ENCODE data around the gene HDHD5.

Gene HDHD5

DNA sequence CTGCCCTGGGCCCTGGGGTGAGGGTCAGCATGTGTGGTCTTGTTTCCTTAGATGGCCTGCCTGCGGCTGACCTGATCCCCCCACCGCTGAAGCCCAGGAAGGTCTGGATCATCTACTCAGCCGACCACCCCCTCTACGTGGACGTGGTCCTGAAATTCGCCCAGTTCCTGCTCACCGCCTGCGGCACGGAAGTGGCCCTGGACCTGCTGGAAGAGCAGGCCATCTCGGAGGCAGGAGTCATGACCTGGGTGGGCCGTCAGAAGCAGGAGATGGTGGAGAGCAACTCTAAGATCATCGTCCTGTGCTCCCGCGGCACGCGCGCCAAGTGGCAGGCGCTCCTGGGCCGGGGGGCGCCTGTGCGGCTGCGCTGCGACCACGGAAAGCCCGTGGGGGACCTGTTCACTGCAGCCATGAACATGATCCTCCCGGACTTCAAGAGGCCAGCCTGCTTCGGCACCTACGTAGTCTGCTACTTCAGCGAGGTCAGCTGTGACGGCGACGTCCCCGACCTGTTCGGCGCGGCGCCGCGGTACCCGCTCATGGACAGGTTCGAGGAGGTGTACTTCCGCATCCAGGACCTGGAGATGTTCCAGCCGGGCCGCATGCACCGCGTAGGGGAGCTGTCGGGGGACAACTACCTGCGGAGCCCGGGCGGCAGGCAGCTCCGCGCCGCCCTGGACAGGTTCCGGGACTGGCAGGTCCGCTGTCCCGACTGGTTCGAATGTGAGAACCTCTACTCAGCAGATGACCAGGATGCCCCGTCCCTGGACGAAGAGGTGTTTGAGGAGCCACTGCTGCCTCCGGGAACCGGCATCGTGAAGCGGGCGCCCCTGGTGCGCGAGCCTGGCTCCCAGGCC, 50.6 kb downstream of the HDHD5 start:
- H3K27ac ChIP-seq, result no peak overlapping the region
- TF ChIP-seq CTCF (conservative IDR thresholded peaks at IDR 0.05), result no peak

- TF ChIP-seq CTCF (conservative IDR thresholded peaks at IDR 0.05), result no peak
Measured at GRCh38 chr22:17107547-17107810, 51.6 kb downstream of the HDHD5 start.

DNA sequence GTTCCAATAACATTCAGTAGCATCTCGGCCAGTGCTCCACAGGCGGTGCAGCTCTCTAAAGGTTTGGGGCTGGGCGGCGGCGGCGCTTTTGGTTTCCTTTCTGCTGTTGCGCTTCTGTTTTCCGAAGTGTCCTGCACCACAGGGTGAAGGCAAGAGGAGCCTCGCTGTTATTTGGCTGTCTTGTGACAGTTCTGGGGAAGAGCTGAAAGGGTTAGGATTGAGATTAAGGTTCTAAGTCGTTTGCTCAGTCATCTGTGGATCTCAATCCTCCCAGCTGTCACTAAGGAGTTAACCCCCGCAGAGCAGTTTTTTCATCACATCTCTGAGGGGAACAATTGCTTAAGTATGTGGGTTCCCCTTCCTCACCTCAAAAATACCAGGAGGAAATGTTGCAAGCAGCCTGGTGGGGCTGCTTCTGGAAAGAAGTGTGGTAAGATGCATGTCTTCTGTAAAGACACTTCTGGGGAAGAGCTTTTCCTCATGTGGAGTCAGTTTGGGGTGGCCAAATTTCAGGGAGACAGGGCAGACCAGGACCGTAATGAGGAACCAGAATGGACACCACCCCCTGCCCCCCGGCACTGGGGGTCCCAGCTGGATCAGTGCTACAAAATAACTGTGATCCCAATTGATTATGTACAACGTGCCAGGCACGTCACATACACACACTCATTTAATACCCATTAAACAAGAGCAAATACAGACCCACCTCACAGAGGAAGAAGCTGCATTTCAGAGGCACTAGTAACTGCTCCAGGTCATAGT, 52.1 kb downstream of the HDHD5 start:
- H3K27ac ChIP-seq, result no peak overlapping the region
- TF ChIP-seq CTCF (conservative IDR thresholded peaks at IDR 0.05), result no peak

More at GRCh38 chr22:17107547-17107810, 51.6 kb downstream of the HDHD5 start:
- no peak overlapping the region for H3K27ac ChIP-seq

DNA sequence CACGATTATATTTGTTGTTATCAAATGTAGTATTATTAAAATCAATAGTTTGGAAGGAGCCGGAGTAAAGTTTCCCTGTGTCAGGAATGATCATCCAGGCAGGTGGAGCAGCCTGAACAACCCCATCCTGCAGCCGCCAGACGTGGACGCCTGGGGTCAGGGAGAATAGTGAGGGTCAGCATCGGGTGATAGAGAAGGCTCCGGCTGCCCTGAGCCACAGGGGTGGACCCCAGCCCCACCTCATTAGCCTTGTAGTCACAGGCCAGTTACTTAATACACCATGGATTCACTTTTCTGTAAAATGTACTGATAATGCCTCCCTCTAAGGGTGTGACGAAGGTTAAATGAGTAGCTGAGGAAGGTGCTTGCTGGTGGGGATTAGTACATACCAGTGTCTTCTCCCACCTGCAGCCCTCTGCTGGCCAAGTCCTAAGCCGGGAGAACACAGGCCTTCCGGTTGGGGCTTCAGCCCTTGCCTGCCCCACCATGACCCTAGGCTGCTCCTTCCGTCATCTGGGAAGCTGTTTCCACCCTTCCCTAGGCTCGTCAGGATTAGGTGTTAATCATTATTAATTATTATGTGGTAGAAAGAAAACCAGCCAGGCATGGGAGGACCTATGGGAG, 52.8 kb downstream of the HDHD5 start:
- no peak for TF ChIP-seq CTCF (conservative IDR thresholded peaks at IDR 0.05)
- H3K27ac ChIP-seq, result no peak overlapping the region

- no peak for TF ChIP-seq CTCF (conservative IDR thresholded peaks at IDR 0.05)
- no peak overlapping the region for H3K27ac ChIP-seq
Measured at GRCh38 chr22:17105143-17106129, 53.6 kb downstream of the HDHD5 start.

DNA sequence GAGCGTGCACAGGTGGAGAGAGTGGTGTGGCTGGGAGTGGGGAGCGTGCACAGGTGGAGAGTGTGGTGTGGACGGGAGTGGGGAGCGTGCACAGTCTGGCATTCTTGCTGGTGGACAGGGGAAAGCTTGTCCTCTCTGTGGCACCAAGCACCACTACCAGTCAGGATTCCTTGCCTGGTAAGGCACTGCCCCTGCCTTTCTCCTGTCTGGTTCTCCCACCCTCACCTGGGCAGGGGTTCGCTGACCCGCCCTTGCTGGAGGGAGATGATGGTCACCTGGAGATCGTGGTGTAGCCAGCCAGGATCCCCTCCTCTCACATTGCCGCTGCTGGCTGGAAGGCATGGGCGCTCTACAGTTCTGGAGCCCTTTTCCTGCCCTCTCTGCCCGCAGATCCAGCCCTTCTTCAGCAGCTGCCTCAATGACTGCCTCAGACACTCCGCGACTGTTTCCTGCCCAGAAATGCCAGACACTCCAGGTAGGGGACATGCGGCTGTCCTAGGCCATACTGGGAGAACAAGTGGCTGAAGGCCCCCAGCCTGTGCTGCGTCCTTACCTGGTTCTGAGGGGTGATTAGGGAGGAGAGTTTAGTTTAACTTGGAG, 54.6 kb downstream of the HDHD5 start:
- H3K27ac ChIP-seq, result no peak overlapping the region
- no peak for TF ChIP-seq CTCF (conservative IDR thresholded peaks at IDR 0.05)

Data from VCaP (cell line).